Measurements from ENCODE around the gene MACO1.
A peak's percentile ranks its signal among the peaks of the same experiment; 100 is the strongest.
"Not testable (repeated sequence)": the region's sequence is repeated elsewhere in the genome, so short reads cannot be mapped to it uniquely, and the experiment has no call there.

Gene MACO1, protein sequence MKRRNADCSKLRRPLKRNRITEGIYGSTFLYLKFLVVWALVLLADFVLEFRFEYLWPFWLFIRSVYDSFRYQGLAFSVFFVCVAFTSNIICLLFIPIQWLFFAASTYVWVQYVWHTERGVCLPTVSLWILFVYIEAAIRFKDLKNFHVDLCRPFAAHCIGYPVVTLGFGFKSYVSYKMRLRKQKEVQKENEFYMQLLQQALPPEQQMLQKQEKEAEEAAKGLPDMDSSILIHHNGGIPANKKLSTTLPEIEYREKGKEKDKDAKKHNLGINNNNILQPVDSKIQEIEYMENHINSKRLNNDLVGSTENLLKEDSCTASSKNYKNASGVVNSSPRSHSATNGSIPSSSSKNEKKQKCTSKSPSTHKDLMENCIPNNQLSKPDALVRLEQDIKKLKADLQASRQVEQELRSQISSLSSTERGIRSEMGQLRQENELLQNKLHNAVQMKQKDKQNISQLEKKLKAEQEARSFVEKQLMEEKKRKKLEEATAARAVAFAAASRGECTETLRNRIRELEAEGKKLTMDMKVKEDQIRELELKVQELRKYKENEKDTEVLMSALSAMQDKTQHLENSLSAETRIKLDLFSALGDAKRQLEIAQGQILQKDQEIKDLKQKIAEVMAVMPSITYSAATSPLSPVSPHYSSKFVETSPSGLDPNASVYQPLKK

DNA sequence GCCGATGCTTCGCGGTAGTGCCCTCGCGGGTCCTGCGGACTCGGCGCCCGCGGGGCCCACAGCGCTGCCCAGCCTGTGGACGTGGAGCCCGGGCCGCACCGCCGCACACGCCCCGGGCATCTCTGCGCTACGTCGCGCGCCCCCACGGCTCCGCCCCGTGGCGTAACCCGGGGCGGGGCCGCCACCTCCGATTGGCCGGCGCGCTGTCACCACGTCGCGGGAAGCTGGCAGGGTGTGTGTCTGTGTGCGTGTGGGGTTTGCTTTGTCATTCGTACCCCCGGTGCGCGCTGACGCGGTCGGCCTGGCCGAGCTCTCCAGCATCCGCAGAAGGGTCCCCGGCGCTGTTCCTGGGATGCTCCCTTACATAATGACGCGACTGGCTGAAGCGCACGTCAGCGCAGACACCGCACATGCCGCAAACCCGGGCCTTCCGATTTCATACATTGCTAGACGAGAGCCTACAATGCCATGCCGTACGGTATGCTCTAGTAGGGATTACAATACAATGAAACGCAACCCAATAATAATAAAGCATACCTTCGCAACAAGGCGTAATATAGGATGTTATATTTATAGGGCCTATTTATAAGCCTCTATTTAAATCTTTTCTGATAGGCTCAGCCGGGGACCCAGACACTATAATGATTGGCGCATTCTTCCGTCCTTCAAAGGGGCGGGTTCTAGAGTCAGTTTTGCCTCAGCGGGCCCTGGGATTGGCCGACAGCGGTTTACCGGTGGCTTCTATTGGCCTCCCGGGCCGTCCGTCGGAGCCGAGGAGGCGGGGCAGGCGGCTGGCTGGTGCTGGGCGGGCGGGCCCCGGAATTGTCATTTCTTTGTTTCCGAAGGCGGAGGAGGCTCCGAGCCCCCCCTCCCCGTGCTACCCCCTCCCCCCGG lies at the start of gene MACO1:
Gene MACO1, plus strand, starts transcription at position 825 of the 894 bp plus-strand sequence. CDS start 202 bp downstream, outside the sequence.
- peak; percentile 95 for DNase-seq (ENCODE audit: low read depth)

DNA sequence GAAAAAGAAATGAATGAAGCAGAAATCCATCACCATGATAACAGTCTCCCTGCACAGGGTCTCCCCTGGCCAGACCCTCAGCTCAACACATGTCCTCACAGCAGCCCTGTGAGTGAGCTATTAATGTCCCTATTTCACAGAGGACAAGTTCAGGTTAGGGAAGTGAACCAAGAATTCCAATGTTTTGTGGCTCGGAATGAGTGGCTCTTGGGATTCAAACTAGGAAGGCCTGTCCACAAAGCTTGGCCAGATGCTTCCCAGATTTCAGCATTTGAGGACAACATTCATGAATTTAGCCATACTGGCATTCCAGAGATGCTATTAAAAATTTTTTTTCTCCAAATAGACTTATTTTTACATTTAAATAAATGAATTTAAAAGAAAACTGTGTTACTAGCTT lies 48.2 kb upstream of the MACO1 start:
- not testable (repeated sequence) for DNase-seq (ENCODE audit: low read depth)

GRCh38 chr1:25383090-25383489 lies 47.6 kb upstream of the MACO1 start:
- not testable (repeated sequence) for DNase-seq (ENCODE audit: low read depth)

GRCh38 chr1:25383875-25384274 lies 46.8 kb upstream of the MACO1 start:
- not testable (repeated sequence) for DNase-seq (ENCODE audit: low read depth)

- DNase-seq (ENCODE audit: low read depth) = not testable (repeated sequence)
Measured at GRCh38 chr1:25387096-25387495, 43.6 kb upstream of the MACO1 start.

DNA sequence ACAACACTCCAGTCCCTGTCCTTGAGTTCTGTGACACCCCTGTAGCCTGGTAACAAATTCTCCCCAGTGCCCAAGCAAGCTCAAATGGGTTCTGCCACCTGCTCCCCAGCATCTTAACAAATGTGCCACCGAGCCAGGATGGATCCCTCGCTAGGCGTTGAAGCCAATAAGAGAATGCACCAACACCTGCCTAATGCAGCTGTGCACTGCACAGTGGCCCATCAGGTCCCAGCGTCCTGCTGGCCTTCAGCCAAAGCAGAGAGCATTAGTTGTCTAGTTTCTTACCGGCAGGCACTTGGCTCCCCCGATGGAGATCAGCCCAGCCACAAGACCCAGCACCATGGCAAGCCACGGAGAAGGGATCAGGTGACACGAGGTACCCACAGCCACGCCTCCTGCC lies 42.0 kb upstream of the MACO1 start:
- DNase-seq (ENCODE audit: low read depth) = not testable (repeated sequence)

GRCh38 chr1:25389721-25390120 lies 41.0 kb upstream of the MACO1 start:
- not testable (repeated sequence) for DNase-seq (ENCODE audit: low read depth)

GRCh38 chr1:25392841-25393240 lies 37.9 kb upstream of the MACO1 start:
- no peak for DNase-seq (ENCODE audit: low read depth)

GRCh38 chr1:25397549-25397948 lies 33.1 kb upstream of the MACO1 start:
- not testable (repeated sequence) for DNase-seq (ENCODE audit: low read depth)

DNA sequence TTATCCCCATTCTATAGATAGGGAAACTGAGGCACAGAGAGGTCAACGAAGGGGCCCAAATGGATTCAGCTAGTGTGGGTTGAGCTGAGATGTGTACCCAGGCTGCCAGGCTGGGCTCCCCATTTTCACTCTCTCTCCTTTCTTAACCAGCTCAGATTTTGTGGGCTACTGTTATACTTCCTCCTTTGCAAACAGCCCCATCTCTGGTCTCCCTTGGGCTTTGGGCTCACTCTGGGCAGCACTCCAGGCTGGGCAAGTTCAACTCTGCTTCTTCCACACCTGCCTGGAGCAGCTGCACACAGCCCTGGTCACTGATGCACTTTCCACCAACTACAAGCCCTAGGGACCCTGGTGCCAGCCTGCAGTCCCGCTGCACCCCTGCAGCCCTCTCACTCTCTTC lies 32.6 kb upstream of the MACO1 start:
- DNase-seq (ENCODE audit: low read depth) = not testable (repeated sequence)

- not testable (repeated sequence) for DNase-seq (ENCODE audit: low read depth)
Measured at GRCh38 chr1:25402947-25403803, 27.5 kb upstream of the MACO1 start.

DNA sequence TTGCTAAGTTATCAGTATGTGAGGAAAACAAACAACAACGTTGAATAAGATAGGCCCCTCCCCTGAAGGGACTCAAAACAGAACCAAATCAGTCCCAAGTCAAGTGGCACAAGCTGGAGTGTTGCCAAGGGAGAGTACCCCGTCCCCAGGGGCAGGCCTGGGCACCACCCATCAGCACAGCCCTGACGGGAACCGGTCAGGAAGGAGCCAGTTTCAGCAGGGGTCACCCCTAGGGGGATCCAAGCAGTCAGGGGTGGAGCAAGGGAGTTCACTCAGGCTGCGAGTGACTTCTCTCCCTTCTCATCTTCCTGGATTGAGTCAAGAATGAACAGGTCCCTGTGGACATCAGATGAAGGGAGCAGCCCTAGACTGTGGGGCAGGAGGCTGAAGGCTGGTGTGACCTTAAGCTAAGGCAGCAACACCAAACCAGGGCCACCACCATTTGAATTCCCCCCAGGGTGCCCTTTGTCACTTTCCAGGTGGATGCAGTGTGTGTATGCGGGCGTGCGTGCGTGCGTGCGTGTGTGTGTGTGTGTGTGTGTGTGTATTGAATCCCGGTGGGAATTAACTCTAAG lies 24.9 kb upstream of the MACO1 start:
- not testable (repeated sequence) for DNase-seq (ENCODE audit: low read depth)

GRCh38 chr1:25409641-25410427 lies 20.9 kb upstream of the MACO1 start:
- not testable (repeated sequence) for DNase-seq (ENCODE audit: low read depth)

DNA sequence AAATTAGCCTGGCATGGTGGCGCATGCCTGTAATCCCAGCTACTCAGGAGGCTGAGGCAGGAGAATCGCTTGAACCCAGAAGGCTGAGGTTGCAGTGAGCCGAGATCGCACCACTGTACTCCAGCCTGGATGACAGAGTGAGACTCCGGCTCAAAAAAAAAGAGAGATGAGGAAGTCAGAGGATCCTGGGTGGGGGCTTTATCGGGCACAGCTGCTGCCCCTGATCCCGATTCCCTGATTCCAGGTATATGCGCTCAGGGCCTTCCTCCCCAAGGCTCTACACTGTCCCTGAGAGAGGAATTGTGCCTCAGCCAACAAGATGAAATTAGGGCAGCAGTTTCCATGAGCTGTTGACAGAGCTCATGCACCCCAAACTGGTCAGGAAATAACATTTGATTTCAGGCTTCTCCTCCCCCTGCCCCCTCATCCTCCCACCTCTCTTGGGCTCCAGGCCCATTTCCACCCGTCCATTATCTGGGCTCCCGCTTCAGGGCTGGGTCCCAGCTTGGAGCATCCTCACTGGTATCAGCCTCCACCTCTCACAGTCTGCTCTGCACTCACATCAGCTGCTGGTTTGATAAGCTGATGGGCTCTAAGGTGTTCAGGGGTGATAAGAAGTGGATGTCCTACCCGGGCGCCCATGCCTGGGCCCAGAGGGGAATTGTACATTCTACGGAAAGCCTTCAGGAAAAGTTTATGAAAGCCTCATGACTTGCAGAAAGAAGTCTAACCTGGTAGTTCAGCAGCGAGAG lies 17.6 kb upstream of the MACO1 start:
- DNase-seq (ENCODE audit: low read depth) = not testable (repeated sequence)

- not testable (repeated sequence) for DNase-seq (ENCODE audit: low read depth)
Measured at GRCh38 chr1:25414157-25414556, 16.5 kb upstream of the MACO1 start.

DNA sequence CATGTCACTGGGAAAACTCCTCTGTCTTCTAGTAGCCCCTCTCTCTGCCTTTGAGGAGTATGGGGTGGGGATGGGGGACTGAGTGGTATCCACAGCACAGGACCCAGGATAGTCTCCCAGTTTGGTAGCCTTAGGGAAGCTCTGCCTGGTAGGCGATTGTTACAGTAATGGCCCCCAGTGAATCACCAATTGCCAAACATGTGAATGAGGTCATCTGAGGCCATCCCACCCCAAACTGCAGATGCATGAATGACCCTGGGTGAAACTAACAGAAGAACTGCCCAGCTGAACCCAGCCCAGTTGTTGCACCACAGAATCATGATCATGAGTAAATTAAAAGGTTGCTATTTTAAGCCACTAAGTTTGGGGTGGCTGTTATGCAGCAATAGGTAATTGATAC lies 16.1 kb upstream of the MACO1 start:
- DNase-seq (ENCODE audit: low read depth) = not testable (repeated sequence)

GRCh38 chr1:25417280-25417679 lies 13.4 kb upstream of the MACO1 start:
- not testable (repeated sequence) for DNase-seq (ENCODE audit: low read depth)

DNA sequence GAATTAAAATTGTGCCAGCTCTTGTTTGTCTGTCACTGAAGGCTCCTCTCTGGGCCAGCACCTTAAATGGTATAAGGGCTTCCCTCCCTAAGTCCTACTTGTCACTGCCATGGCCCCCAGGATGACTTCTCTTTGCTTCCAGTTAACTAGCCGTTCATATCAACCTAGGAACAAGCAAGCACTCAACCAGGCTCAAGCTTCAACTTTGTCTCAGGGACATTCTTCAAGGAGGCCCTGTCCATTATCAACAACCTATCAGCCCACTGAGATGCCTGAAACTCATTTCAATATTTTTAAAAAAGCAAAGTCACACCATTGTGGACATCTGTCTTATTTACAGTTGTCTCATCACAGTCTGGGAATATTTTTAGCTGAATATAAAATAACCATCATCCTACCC lies 11.4 kb upstream of the MACO1 start:
- DNase-seq (ENCODE audit: low read depth) = not testable (repeated sequence)

- not testable (repeated sequence) for DNase-seq (ENCODE audit: low read depth)
Measured at GRCh38 chr1:25420715-25421114, 10.0 kb upstream of the MACO1 start, which contains the start of gene RHCE. Gene RHCE, minus strand, starts transcription at chr1:25420825. Its CDS starts 39 bp downstream, at chr1:25420786.
